ENCODE measurements around the gene NRG3. TPM values are rescaled to one million over a fixed set of nuclear protein-coding genes. Genes with fewer than 3 reads are reported as not detected.
"Not testable (repeated sequence)": the region's sequence is repeated elsewhere in the genome, so short reads cannot be mapped to it uniquely, and the experiment has no call there.

NRG3 gene
- total RNA-seq, 4 donors from 2014 or later: 0.32 to 1.4 TPM; not detected in 2

DNA sequence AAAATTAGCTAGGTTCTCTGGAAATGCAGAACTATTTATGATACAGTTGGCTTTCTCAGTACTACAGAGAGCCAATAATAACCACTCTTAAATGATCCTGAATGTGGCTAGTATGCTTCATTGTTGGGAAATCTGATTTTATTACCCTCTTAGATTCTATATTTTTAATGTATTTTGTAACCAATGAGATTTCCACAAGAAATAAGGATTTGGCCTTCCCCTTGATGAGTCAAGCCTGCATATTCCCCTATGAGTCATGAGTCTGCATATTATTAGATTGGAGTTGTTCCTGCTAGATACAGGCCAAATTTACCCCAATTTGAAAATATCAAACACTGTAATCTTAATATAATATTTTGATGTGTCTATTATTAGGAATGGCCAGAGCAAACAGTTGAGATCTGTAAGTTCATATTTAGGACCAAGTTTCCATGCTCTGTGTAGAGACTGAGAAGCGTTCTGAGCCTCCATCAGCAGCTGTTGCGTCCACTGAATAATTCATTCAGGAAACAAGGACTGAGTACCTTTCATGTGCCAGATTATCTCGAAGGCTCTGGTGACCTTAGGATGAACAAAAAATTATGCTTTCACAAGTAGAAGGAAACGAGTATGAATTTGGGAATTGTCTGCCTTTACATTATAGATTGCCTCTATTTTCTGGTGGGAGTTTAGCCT lies 793.4 kb downstream of the NRG3 start:
- DNase-seq: no peak
- Histone ChIP-seq H3K4me1 (no peaks in the 10 kb centered on the region), H3K36me3 (no peaks in the 10 kb centered on the region), H3K9me3 (no peaks in the 10 kb centered on the region), H3K27ac (no peak overlapping the region), H3K27me3 (no peaks in the 10 kb centered on the region), H3K4me3 (no peak overlapping the region)
- 51 to 67% methylated on average over 4 of the region's 4 CpGs for WGBS, 2 donors (ENCODE audit: low coverage in 1 of 2)
- TF ChIP-seq, protein P1, sequence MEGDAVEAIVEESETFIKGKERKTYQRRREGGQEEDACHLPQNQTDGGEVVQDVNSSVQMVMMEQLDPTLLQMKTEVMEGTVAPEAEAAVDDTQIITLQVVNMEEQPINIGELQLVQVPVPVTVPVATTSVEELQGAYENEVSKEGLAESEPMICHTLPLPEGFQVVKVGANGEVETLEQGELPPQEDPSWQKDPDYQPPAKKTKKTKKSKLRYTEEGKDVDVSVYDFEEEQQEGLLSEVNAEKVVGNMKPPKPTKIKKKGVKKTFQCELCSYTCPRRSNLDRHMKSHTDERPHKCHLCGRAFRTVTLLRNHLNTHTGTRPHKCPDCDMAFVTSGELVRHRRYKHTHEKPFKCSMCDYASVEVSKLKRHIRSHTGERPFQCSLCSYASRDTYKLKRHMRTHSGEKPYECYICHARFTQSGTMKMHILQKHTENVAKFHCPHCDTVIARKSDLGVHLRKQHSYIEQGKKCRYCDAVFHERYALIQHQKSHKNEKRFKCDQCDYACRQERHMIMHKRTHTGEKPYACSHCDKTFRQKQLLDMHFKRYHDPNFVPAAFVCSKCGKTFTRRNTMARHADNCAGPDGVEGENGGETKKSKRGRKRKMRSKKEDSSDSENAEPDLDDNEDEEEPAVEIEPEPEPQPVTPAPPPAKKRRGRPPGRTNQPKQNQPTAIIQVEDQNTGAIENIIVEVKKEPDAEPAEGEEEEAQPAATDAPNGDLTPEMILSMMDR (IDR thresholded peaks at IDR 0.05): no peak
- TF ChIP-seq POLR2A (IDR thresholded peaks at IDR 0.05) (no peak), EP300 (IDR thresholded peaks at IDR 0.05; ENCODE audit: low read depth) (no peak), POLR2AphosphoS5 (IDR thresholded peaks at IDR 0.05) (no peak)
- intact Hi-C loops (cut with DNase I; ENCODE audit: low total_unique reads) (no loop called here), in situ Hi-C loops (cut with MboI; ENCODE audit: low pct_ligation_motif_present in 1 of 4, low pct_unique_long_range_greater_than_20kb in 1 of 4, low sequenced_read_pairs in 3 of 4) (no loop called here)

DNA sequence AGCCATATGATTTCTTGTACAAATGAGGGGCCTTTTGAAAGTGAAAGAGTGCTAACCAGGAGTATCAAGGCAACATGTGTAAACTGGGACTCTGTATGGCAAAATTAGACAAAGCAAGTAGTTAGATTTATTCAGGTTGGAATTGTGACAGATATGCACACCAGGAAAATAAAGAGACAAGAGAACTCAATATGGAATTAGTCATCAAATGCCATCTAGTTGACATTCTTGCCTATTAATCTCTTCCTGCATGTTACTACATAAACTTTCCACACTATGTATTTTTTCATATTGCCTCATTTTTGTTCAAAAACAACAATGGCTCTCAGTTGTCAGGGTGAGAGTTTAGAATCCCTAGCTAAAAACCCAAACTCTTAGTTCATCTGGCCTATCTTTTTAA lies 799.0 kb downstream of the NRG3 start:
- Histone ChIP-seq H3K36me3 (no peaks in the 10 kb centered on the region), H3K9me3 (no peaks in the 10 kb centered on the region), H3K27ac (no peak overlapping the region), H3K27me3 (no peaks in the 10 kb centered on the region), H3K4me1 (no peaks in the 10 kb centered on the region), H3K4me3 (no peak overlapping the region)
- intact Hi-C loops (cut with DNase I; ENCODE audit: low total_unique reads) (no loop called here), in situ Hi-C loops (cut with MboI; ENCODE audit: low pct_ligation_motif_present in 1 of 4, low pct_unique_long_range_greater_than_20kb in 1 of 4, low sequenced_read_pairs in 3 of 4) (no loop called here)
- DNase-seq: no peak
- TF ChIP-seq, protein P1 (IDR thresholded peaks at IDR 0.05): no peak
- TF ChIP-seq EP300 (IDR thresholded peaks at IDR 0.05; ENCODE audit: low read depth) (no peak), POLR2A (IDR thresholded peaks at IDR 0.05) (no peak), POLR2AphosphoS5 (IDR thresholded peaks at IDR 0.05) (no peak)

DNA sequence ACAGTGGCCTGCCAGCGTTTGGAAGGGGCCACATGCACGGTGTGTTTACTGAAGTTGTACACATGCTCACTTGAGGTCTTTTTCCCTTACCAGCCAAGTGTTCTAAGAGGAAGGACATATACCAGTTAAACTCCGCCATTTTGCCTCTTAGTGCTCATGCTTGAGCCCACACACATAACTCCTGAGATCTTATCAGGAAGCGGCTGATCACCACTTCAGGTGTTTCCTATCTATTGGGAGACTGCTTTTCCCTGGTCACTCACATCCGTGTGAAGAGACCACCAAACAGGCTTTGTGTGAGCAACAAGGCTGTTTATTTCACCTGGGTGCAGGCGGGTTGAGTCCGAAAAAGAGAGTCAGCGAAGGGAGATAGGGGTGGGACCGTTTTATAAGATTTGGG lies 802.9 kb downstream of the NRG3 start:
- H3K4me3 ChIP-seq; H3K4me1 ChIP-seq; in situ Hi-C loops (cut with MboI; ENCODE audit: low pct_ligation_motif_present in 1 of 4, low pct_unique_long_range_greater_than_20kb in 1 of 4, low sequenced_read_pairs in 3 of 4); H3K36me3 ChIP-seq; intact Hi-C loops (cut with DNase I; ENCODE audit: low total_unique reads); H3K27ac ChIP-seq; DNase-seq; H3K27me3 ChIP-seq; H3K9me3 ChIP-seq: not testable (repeated sequence)
- 63 to 86% methylated on average over 3 to 9 of the region's 9 CpGs for WGBS, 2 donors (ENCODE audit: low coverage in 1 of 2)

DNA sequence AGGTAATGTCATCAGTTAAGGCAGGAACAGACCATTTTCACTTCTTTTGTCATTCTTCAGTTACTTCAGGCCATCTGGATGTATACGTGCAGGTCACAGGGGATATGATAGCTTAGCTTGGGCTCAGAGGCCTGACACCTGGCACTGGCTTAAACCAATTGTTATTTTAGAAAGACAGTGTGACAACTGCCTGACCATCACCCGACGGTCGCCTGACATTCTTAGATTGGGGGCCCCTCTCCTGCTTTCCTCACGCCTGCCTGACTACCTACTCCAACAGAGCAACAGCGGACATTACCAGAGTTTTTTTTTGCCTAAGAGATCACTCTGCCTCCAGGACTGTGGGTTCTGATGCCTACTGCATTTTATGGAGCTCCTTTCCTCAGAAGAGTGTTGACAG lies 803.5 kb downstream of the NRG3 start:
- H3K27ac ChIP-seq; in situ Hi-C loops (cut with MboI; ENCODE audit: low pct_ligation_motif_present in 1 of 4, low pct_unique_long_range_greater_than_20kb in 1 of 4, low sequenced_read_pairs in 3 of 4); H3K4me3 ChIP-seq; H3K36me3 ChIP-seq; DNase-seq; H3K4me1 ChIP-seq; intact Hi-C loops (cut with DNase I; ENCODE audit: low total_unique reads); H3K27me3 ChIP-seq; H3K9me3 ChIP-seq: not testable (repeated sequence)
- WGBS, 2 donors (ENCODE audit: low coverage in 1 of 2): 78 to 86% methylated on average over 4 to 6 of the region's 6 CpGs

DNA sequence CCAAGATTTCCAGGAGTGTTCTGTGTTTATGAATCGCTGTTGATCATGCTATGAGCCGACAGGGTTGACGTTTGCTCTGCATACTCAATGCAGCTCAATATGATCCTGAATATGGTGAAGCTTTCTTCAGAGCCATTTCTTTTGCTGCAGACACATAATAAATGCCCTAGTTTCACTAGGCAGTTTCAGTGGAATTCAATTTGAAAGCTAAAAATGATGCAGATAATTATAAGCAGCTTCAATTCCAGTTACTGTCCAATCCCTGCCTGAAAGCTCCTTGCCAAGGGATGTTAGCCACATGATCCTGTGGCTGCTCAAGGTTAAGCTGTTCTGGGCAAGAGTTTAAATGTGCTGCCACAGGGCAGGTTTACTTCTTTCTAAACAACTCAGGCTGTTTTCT lies 805.6 kb downstream of the NRG3 start:
- H3K4me3 ChIP-seq: no peak overlapping the region
- no peaks in the 10 kb centered on the region for H3K4me1 ChIP-seq
- no peaks in the 10 kb centered on the region for H3K27me3 ChIP-seq
- intact Hi-C loops (cut with DNase I; ENCODE audit: low total_unique reads): no loop called here
- TF ChIP-seq POLR2AphosphoS5 (IDR thresholded peaks at IDR 0.05): no peak
- TF ChIP-seq, protein P1 (IDR thresholded peaks at IDR 0.05): no peak
- TF ChIP-seq POLR2A (IDR thresholded peaks at IDR 0.05): no peak
- no peak for TF ChIP-seq EP300 (IDR thresholded peaks at IDR 0.05; ENCODE audit: low read depth)
- H3K36me3 ChIP-seq: no peaks in the 10 kb centered on the region
- H3K27ac ChIP-seq: no peak overlapping the region
- in situ Hi-C loops (cut with MboI; ENCODE audit: low pct_ligation_motif_present in 1 of 4, low pct_unique_long_range_greater_than_20kb in 1 of 4, low sequenced_read_pairs in 3 of 4): no loop called here
- no peaks in the 10 kb centered on the region for H3K9me3 ChIP-seq
- WGBS, 2 donors (ENCODE audit: low coverage in 1 of 2): 70 to 85% methylated on average over 3 of the region's 3 CpGs
- no peak for DNase-seq

Data from transverse colon (tissue), 4 donors.